Measurements from ENCODE around the gene SMOC2.

DNA sequence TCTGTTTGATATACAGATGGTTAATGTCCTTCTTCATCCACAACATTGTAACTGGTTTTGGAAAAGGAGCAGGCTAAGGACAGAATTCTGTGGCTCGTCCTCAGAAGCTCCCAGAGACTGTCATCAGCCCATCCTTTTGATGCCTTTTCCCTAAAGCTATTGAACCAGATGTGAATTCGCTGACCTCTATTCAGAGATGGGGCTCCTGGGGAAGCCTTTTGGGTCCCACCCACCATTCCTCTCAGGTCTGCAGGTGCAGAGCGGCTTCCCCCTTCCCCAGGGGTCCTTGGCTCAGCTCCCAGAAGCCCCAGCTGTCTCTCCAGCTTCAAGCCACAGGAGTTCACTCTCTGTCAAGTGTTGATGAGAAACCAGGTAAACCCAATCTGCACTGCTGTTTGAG, 191.7 kb downstream of the SMOC2 start:
- TF ChIP-seq POLR2A (IDR thresholded peaks at IDR 0.05; ENCODE audit: low read length) (no peak), PBX3 (IDR thresholded peaks at IDR 0.05) (no peak), EP300 (IDR thresholded peaks at IDR 0.05) (no peak), ELK1 (IDR thresholded peaks at IDR 0.05; ENCODE audit: low read depth, low read length) (no peak), POLR2AphosphoS2 (conservative IDR thresholded peaks at IDR 0.05; ENCODE audit: low read length) (no peak), MYC (IDR thresholded peaks at IDR 0.05; ENCODE audit: borderline replicate concordance, low read length) (no peak), KDM1A (IDR thresholded peaks at IDR 0.05; ENCODE audit: low read depth) (no peak), SREBF2 (IDR thresholded peaks at IDR 0.05) (no peak), KDM5A (IDR thresholded peaks at IDR 0.05) (no peak)
- TF ChIP-seq, protein P1, sequence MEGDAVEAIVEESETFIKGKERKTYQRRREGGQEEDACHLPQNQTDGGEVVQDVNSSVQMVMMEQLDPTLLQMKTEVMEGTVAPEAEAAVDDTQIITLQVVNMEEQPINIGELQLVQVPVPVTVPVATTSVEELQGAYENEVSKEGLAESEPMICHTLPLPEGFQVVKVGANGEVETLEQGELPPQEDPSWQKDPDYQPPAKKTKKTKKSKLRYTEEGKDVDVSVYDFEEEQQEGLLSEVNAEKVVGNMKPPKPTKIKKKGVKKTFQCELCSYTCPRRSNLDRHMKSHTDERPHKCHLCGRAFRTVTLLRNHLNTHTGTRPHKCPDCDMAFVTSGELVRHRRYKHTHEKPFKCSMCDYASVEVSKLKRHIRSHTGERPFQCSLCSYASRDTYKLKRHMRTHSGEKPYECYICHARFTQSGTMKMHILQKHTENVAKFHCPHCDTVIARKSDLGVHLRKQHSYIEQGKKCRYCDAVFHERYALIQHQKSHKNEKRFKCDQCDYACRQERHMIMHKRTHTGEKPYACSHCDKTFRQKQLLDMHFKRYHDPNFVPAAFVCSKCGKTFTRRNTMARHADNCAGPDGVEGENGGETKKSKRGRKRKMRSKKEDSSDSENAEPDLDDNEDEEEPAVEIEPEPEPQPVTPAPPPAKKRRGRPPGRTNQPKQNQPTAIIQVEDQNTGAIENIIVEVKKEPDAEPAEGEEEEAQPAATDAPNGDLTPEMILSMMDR (IDR thresholded peaks at IDR 0.05) = no peak
- TF ChIP-seq, protein P2, sequence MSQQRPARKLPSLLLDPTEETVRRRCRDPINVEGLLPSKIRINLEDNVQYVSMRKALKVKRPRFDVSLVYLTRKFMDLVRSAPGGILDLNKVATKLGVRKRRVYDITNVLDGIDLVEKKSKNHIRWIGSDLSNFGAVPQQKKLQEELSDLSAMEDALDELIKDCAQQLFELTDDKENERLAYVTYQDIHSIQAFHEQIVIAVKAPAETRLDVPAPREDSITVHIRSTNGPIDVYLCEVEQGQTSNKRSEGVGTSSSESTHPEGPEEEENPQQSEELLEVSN (IDR thresholded peaks at IDR 0.05; ENCODE audit: borderline replicate concordance, low read depth) = no peak
- TF ChIP-seq, protein P3, sequence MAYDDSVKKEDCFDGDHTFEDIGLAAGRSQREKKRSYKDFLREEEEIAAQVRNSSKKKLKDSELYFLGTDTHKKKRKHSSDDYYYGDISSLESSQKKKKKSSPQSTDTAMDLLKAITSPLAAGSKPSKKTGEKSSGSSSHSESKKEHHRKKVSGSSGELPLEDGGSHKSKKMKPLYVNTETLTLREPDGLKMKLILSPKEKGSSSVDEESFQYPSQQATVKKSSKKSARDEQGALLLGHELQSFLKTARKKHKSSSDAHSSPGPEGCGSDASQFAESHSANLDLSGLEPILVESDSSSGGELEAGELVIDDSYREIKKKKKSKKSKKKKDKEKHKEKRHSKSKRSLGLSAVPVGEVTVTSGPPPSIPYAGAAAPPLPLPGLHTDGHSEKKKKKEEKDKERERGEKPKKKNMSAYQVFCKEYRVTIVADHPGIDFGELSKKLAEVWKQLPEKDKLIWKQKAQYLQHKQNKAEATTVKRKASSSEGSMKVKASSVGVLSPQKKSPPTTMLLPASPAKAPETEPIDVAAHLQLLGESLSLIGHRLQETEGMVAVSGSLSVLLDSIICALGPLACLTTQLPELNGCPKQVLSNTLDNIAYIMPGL (CRISPR knock-in tag; IDR thresholded peaks at IDR 0.05; ENCODE audit: borderline replicate concordance) = no peak
- TF ChIP-seq, protein P4, sequence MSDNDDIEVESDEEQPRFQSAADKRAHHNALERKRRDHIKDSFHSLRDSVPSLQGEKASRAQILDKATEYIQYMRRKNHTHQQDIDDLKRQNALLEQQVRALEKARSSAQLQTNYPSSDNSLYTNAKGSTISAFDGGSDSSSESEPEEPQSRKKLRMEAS (IDR thresholded peaks at IDR 0.05) = no peak

Data from A549 (cell line).